ENCODE data around the gene ZSCAN29.

- TF ChIP-seq SP1 (IDR thresholded peaks at IDR 0.05), result no peak
- no peak for TF ChIP-seq ARNT (IDR thresholded peaks at IDR 0.05)
Measured at GRCh38 chr15:43370975-43371974, at the start of gene ZSCAN29, which contains the start of gene TUBGCP4.

Measured in HEK293T (cell line).